T-helper 1 cell treated with Interleukin-12 subunit alpha and Interleukin-12 subunit beta and Interleukin-4 antibody, amounts not matched to agents 30 ng/mL and 1 ng/mL, for 36 hours (primary cell): Measurements from ENCODE around the gene KCNE5. TPM values are rescaled to one million over a fixed set of nuclear protein-coding genes. Genes with fewer than 3 reads are reported as not detected.
"Not testable (repeated sequence)": the region's sequence is repeated elsewhere in the genome, so short reads cannot be mapped to it uniquely, and the experiment has no call there.

Experiments used
- intact Hi-C: fragments of 100-400 bp; cut with micrococcal nuclease; formaldehyde crosslinking; loops from one replicate; pipeline ENCODE4 v1.15.1; 2024
- total RNA-seq: library from RNA; stranded (reverse); gene quantifications from 2 replicates; pipeline ENCODE4 v1.2.3, GENCODE V29; 2022

KCNE5 gene
- 0.37 and 0.42 TPM in 2 replicates for total RNA-seq

- intact Hi-C loops = no loop called here
Measured at GRCh38 chrX:109624641-109625616, at the start of gene KCNE5. Gene KCNE5, minus strand, starts transcription at chrX:109625172. Its CDS starts 152 bp downstream, at chrX:109625020.

- intact Hi-C loops = no loop called here
Measured at GRCh38 chrX:109672239-109672638, 47.3 kb upstream of the KCNE5 start.

- intact Hi-C loops = not testable (repeated sequence)
Measured at GRCh38 chrX:109671170-109671569, 46.2 kb upstream of the KCNE5 start.

GRCh38 chrX:109667986-109668385 is 43.0 kb upstream of the KCNE5 start:
- intact Hi-C loops = no loop called here

GRCh38 chrX:109660435-109661143 is 35.6 kb upstream of the KCNE5 start:
- intact Hi-C loops = no loop called here

GRCh38 chrX:109658391-109658790 is 33.4 kb upstream of the KCNE5 start:
- intact Hi-C loops = no loop called here

GRCh38 chrX:109657364-109657763 is 32.4 kb upstream of the KCNE5 start:
- intact Hi-C loops = not testable (repeated sequence)

- intact Hi-C loops = no loop called here
Measured at GRCh38 chrX:109656774-109657173, 31.8 kb upstream of the KCNE5 start.

GRCh38 chrX:109655502-109656201 is 30.7 kb upstream of the KCNE5 start:
- intact Hi-C loops = no loop called here

- intact Hi-C loops = no loop called here
Measured at GRCh38 chrX:109654516-109655109, 29.6 kb upstream of the KCNE5 start.

GRCh38 chrX:109644671-109645070 is 19.7 kb upstream of the KCNE5 start:
- intact Hi-C loops = not testable (repeated sequence)

GRCh38 chrX:109643687-109644086 is 18.7 kb upstream of the KCNE5 start:
- intact Hi-C loops = no loop called here

GRCh38 chrX:109638158-109638557 is 13.2 kb upstream of the KCNE5 start:
- intact Hi-C loops = loop anchor here (2.0 to 10.0 kb wide), 4 partner anchors 47 to 249 kb away; partner anchors contain the start of gene NXT2

- intact Hi-C loops = loop anchor here (5.0 to 10.0 kb wide), 2 partner anchors 47 to 250 kb away; no protein-coding TSS in a partner anchor
Measured at GRCh38 chrX:109637477-109637876, 12.5 kb upstream of the KCNE5 start.

- intact Hi-C loops = loop anchor here (1.0 to 10.0 kb wide), 3 partner anchors 50 to 252 kb away; no protein-coding TSS in a partner anchor
Measured at GRCh38 chrX:109635146-109635545, 10.2 kb upstream of the KCNE5 start.

GRCh38 chrX:109632906-109633504 is 8.0 kb upstream of the KCNE5 start:
- intact Hi-C loops = loop anchor here (10.0 kb wide), 1 partner anchor 52 kb away; no protein-coding TSS in a partner anchor

GRCh38 chrX:109629310-109629709 is 4.3 kb upstream of the KCNE5 start:
- intact Hi-C loops = no loop called here

GRCh38 chrX:109626637-109627036 is 1.7 kb upstream of the KCNE5 start:
- intact Hi-C loops = no loop called here

GRCh38 chrX:109623997-109624396 is 975 bp downstream of the KCNE5 start:
- intact Hi-C loops = no loop called here

GRCh38 chrX:109622270-109622669 is 2.7 kb downstream of the KCNE5 start:
- intact Hi-C loops = no loop called here
